ENCODE measurements around the gene COX7B.
A peak's percentile ranks its signal among the peaks of the same experiment; 100 is the strongest.

DNA sequence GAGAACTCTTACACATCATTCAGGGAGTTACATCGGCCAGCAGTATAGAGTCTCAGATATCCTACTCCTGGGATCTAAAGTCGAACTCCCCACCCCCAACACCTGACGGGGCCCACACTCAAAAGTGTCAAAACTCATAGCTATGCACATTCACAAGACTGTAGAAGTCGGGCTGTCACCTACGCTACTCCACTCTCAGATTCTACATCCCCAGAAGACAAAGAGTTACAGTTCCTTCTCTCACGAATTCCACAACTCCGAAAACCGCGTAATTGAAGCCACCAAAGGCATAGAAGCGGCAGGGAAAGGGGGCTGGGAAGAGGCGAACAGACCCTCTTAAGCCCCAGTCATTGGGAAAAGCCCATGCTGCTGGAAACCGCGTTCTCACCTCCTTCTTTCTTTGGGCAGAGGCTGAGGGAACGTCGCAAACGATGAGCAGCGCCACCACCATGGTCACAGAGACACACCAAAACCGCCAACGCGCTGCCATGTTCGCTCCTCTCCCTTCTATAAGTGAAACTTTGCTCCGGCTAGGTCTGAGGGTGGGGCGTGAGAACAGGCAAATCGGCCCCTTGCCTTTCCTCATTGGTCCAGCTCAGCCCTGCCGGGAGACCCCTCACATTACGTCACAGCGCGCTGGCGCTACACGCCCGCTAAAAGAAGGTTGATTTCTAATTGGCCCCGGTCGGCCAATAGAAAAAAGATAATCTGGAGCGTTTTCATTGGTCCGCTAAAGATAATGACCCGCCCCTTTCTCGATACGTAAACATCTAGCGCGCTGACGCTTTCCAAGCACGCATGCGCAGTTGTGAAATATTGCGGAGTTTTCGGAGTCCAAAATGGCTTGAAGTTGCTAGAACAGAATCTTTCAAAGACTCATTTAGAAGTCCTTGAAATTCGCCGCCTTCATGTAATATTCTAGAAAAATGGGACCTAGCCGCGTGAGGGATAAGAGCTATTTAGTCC lies 4.1 kb upstream of the COX7B start, which contains the start of gene MAGT1:
- TF ChIP-seq, protein P1, sequence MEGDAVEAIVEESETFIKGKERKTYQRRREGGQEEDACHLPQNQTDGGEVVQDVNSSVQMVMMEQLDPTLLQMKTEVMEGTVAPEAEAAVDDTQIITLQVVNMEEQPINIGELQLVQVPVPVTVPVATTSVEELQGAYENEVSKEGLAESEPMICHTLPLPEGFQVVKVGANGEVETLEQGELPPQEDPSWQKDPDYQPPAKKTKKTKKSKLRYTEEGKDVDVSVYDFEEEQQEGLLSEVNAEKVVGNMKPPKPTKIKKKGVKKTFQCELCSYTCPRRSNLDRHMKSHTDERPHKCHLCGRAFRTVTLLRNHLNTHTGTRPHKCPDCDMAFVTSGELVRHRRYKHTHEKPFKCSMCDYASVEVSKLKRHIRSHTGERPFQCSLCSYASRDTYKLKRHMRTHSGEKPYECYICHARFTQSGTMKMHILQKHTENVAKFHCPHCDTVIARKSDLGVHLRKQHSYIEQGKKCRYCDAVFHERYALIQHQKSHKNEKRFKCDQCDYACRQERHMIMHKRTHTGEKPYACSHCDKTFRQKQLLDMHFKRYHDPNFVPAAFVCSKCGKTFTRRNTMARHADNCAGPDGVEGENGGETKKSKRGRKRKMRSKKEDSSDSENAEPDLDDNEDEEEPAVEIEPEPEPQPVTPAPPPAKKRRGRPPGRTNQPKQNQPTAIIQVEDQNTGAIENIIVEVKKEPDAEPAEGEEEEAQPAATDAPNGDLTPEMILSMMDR (IDR thresholded peaks at IDR 0.05) = no peak
- peak; percentile 92 to 97 for TF ChIP-seq POLR2AphosphoS5 (IDR thresholded peaks at IDR 0.05)
- peak; percentile 78 for TF ChIP-seq POLR2A (IDR thresholded peaks at IDR 0.05; ENCODE audit: low read depth)
